LNCaP clone FGC (cell line): Measurements from ENCODE around the gene USHBP1.

Experiments used
- DNase-seq: peaks from one replicate; pipeline ENCODE4 v3.0.0-alpha.2; 2011; ENCODE audit warnings: low read depth
- H3K4me3 ChIP-seq: 2 replicates; pipeline ENCODE4 v1.5.1; 2011; ENCODE audit warnings: mild to moderate bottlenecking, low read depth, low read length, control low read depth
- CTCF ChIP-seq: IDR thresholded peaks from 2 replicates; pipeline ENCODE4 v1.5.1; 2012; ENCODE audit warnings: mild to moderate bottlenecking; ENCODE audit not compliant: control insufficient read depth, insufficient read depth; ENCODE audit errors: extremely low read depth

The USHBP1 gene

GRCh38 chr19:17227798-17228367, 36.7 kb downstream of the USHBP1 start:
- no peak overlapping the region for H3K4me3 ChIP-seq
- TF ChIP-seq CTCF, result no peak
- no peak for DNase-seq

GRCh38 chr19:17226002-17226933, 38.3 kb downstream of the USHBP1 start, which contains the start of gene OCEL1:
Gene OCEL1, plus strand, starts transcription at chr19:17226226. Its CDS starts 22 bp downstream, at chr19:17226248.
- no peak for TF ChIP-seq CTCF
- peak within 1 kb of the TSS; percentile 64 for H3K4me3 ChIP-seq
- DNase-seq, result peak; percentile 97

- TF ChIP-seq CTCF, result no peak
- H3K4me3 ChIP-seq, result peak overlapping the region; percentile 64
- no peak for DNase-seq
Observed at GRCh38 chr19:17225053-17225452, 39.5 kb downstream of the USHBP1 start.

GRCh38 chr19:17220207-17220758, 44.3 kb downstream of the USHBP1 start:
- TF ChIP-seq CTCF, result no peak
- H3K4me3 ChIP-seq, result no peak overlapping the region
- no peak for DNase-seq

- no peak overlapping the region for H3K4me3 ChIP-seq
- no peak for TF ChIP-seq CTCF
- no peak for DNase-seq
Observed at GRCh38 chr19:17219286-17219685, 45.3 kb downstream of the USHBP1 start.

GRCh38 chr19:17216058-17216670, 48.4 kb downstream of the USHBP1 start:
- TF ChIP-seq CTCF, result no peak
- H3K4me3 ChIP-seq, result peak overlapping the region; percentile 85
- DNase-seq, result no peak
